Esophagus squamous epithelium (tissue), 4 donors: ENCODE data around the gene MRPS34.

ENCODE experiments used
- POLR2A ChIP-seq, 4 donors: fragments of 450-650 bp; IDR thresholded peaks; one replicate each; pipeline ENCODE4 v1.6.1; 2017; ENCODE audit warnings: antibody characterized with exemption in 4 of 4, mild to moderate bottlenecking in 4 of 4, moderate library complexity in 3 of 4
- TF ChIP-seq, protein P1 (sequence below), 6 experiments: fragments of 450-650 bp in 4 of 6; fragments of 200-600 bp in 2 of 6; sonication (generic) in 2 of 6; IDR thresholded peaks; one replicate each; pipeline ENCODE4 v1.5.1; 2016 to 2019; ENCODE audit warnings: antibody characterized with exemption in 6 of 6, mild to moderate bottlenecking in 4 of 6, moderate library complexity in 4 of 6

GRCh38 chr16:1740781-1741490 is 32.0 kb downstream of the MRPS34 start:
- TF ChIP-seq POLR2A (IDR thresholded peaks at IDR 0.05) = no peak
- TF ChIP-seq, protein P1, sequence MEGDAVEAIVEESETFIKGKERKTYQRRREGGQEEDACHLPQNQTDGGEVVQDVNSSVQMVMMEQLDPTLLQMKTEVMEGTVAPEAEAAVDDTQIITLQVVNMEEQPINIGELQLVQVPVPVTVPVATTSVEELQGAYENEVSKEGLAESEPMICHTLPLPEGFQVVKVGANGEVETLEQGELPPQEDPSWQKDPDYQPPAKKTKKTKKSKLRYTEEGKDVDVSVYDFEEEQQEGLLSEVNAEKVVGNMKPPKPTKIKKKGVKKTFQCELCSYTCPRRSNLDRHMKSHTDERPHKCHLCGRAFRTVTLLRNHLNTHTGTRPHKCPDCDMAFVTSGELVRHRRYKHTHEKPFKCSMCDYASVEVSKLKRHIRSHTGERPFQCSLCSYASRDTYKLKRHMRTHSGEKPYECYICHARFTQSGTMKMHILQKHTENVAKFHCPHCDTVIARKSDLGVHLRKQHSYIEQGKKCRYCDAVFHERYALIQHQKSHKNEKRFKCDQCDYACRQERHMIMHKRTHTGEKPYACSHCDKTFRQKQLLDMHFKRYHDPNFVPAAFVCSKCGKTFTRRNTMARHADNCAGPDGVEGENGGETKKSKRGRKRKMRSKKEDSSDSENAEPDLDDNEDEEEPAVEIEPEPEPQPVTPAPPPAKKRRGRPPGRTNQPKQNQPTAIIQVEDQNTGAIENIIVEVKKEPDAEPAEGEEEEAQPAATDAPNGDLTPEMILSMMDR (IDR thresholded peaks at IDR 0.05) = no peak
